ENCODE results near the gene C16orf82. TPM values are rescaled to one million over a fixed set of nuclear protein-coding genes. Genes with fewer than 3 reads are reported as not detected.

Gene C16orf82
- total RNA-seq, 4 donors from 2014 or later: not detected

- TF ChIP-seq POLR2A (IDR thresholded peaks at IDR 0.05): no peak
- no peak for TF ChIP-seq CTCF (IDR thresholded peaks at IDR 0.05)
- H3K4me3 ChIP-seq (ENCODE audit: low read depth, poor library complexity, severe bottlenecking): no peak overlapping the region
- WGBS, 2 donors: 61 to 66% methylated on average over 5 of the region's 5 CpGs
- DNase-seq (ENCODE audit: low spot score in 2 of 2): peak in 1 of 2 donors; percentile 12
- intact Hi-C loops (cut with DNase I; ENCODE audit: low total_unique reads): no loop called here
Measured at GRCh38 chr16:27118526-27118925, 51.8 kb downstream of the C16orf82 start.

Other genes starting within 250 kb of the C16orf82 start
- 1 to 10 TPM in 3 of 4 donors, under 1 TPM in 1; 0.84 to 4.5 (median 1.9) TPM for gene KDM8, start 136.6 kb downstream of the C16orf82 start, total RNA-seq
- gene NSMCE1, start 201.8 kb downstream of the C16orf82 start, total RNA-seq: 10 to 100 TPM; 17.3 to 29.2 (median 21.1) TPM
- 10 to 100 TPM; 22.3 to 35.0 (median 25.1) TPM for gene IL4R, start 247.0 kb downstream of the C16orf82 start, total RNA-seq

Measured in lower leg skin (tissue), 4 donors.